Activated naive CD8-positive, alpha-beta T cell treated with anti-CD3 and anti-CD28 coated beads, Interleukin-2, amount 50 U/mL, for 24 hours (primary cell): ENCODE measurements around the gene OR6C68.
"Not testable (repeated sequence)": the region's sequence is repeated elsewhere in the genome, so short reads cannot be mapped to it uniquely, and the experiment has no call there.

Source experiments
- ATAC-seq: fragments of 150-1000 bp; cut with Tn5 transposase; one replicate; pipeline ENCODE4 v1.10.0; 2021
- DNase-seq: peaks from one replicate; pipeline ENCODE4 v3.0.0; 2021
- H3K27ac Mint-ChIP-seq: one replicate; pipeline ENCODE4 v1.8.0; 2021; ENCODE audit warnings: mild to moderate bottlenecking, mixed read lengths
- H3K27me3 Mint-ChIP-seq: one replicate; pipeline ENCODE4 v1.8.0; 2021; ENCODE audit warnings: mixed read lengths
- H3K36me3 Mint-ChIP-seq: one replicate; pipeline ENCODE4 v1.8.0; 2021; ENCODE audit warnings: low read depth, mixed read lengths
- H3K4me1 Mint-ChIP-seq: one replicate; pipeline ENCODE4 v1.8.0; 2021; ENCODE audit warnings: mixed read lengths
- H3K4me3 Mint-ChIP-seq: one replicate; pipeline ENCODE4 v1.8.0; 2021; ENCODE audit warnings: mild to moderate bottlenecking, moderate library complexity, mixed read lengths
- H3K9me3 Mint-ChIP-seq: one replicate; pipeline ENCODE4 v1.8.0; 2021; ENCODE audit warnings: mixed read lengths

OR6C68 gene

GRCh38 chr12:55492078-55492477 is at the start of gene OR6C68:
OR6C68 (plus strand) TSS chr12:55492378; CDS start chr12:55492378, 0 bp downstream.
- H3K4me1 Mint-ChIP-seq: no peaks in the 10 kb centered on the region
- DNase-seq: no peak
- H3K4me3 Mint-ChIP-seq: no peak within 1 kb of the TSS
- no peak for ATAC-seq
- H3K27me3 Mint-ChIP-seq: peaks cover 17% of the 10 kb centered on the region
- no peaks in the 10 kb centered on the region for H3K36me3 Mint-ChIP-seq
- H3K27ac Mint-ChIP-seq: no peak within 1 kb of the TSS
- no peaks in the 10 kb centered on the region for H3K9me3 Mint-ChIP-seq

- Mint-ChIP-seq H3K9me3 (peaks cover 9% of the 10 kb centered on the region), H3K27me3 (peaks cover 9% of the 10 kb centered on the region), H3K36me3 (no peaks in the 10 kb centered on the region), H3K4me1 (no peaks in the 10 kb centered on the region), H3K27ac (no peak within 1 kb of the TSS), H3K4me3 (no peak within 1 kb of the TSS)
- no peak for DNase-seq
- ATAC-seq: no peak
Measured at GRCh38 chr12:55443776-55444175, 48.4 kb upstream of the OR6C68 start, which contains the start of gene OR6C2. OR6C2 (plus strand) TSS chr12:55444076; CDS start chr12:55452214, 8,138 bp downstream.

- Mint-ChIP-seq H3K4me1 (no peaks in the 10 kb centered on the region), H3K9me3 (peaks cover 2% of the 10 kb centered on the region), H3K27ac (no peak overlapping the region), H3K27me3 (peaks cover 6% of the 10 kb centered on the region), H3K4me3 (no peak overlapping the region), H3K36me3 (no peaks in the 10 kb centered on the region)
- ATAC-seq (no peak), DNase-seq (no peak)
Measured at GRCh38 chr12:55445357-55445756, 46.8 kb upstream of the OR6C68 start.

GRCh38 chr12:55446326-55446725 is 45.9 kb upstream of the OR6C68 start:
- H3K9me3 Mint-ChIP-seq: no peaks in the 10 kb centered on the region
- H3K4me1 Mint-ChIP-seq: no peaks in the 10 kb centered on the region
- peaks cover 6% of the 10 kb centered on the region for H3K27me3 Mint-ChIP-seq
- no peak overlapping the region for H3K27ac Mint-ChIP-seq
- no peaks in the 10 kb centered on the region for H3K36me3 Mint-ChIP-seq
- no peak for ATAC-seq
- DNase-seq: no peak
- H3K4me3 Mint-ChIP-seq: no peak overlapping the region

GRCh38 chr12:55448825-55449224 is 43.4 kb upstream of the OR6C68 start:
- H3K4me3 Mint-ChIP-seq: no peak overlapping the region
- H3K4me1 Mint-ChIP-seq: no peaks in the 10 kb centered on the region
- DNase-seq (no peak), ATAC-seq (no peak)
- no peaks in the 10 kb centered on the region for H3K9me3 Mint-ChIP-seq
- peaks cover 9% of the 10 kb centered on the region for H3K27me3 Mint-ChIP-seq
- H3K27ac Mint-ChIP-seq: no peak overlapping the region
- no peaks in the 10 kb centered on the region for H3K36me3 Mint-ChIP-seq

GRCh38 chr12:55464926-55465325 is 27.3 kb upstream of the OR6C68 start:
- not testable (repeated sequence) for H3K27ac Mint-ChIP-seq, DNase-seq, H3K4me1 Mint-ChIP-seq, H3K9me3 Mint-ChIP-seq, H3K36me3 Mint-ChIP-seq, H3K4me3 Mint-ChIP-seq, ATAC-seq
- H3K27me3 Mint-ChIP-seq: peaks cover 26% of the 10 kb centered on the region

GRCh38 chr12:55467836-55468235 is 24.3 kb upstream of the OR6C68 start:
- H3K27ac Mint-ChIP-seq: no peak overlapping the region
- H3K4me3 Mint-ChIP-seq: no peak overlapping the region
- peaks cover 3% of the 10 kb centered on the region for H3K9me3 Mint-ChIP-seq
- no peak for ATAC-seq
- H3K36me3 Mint-ChIP-seq: no peaks in the 10 kb centered on the region
- no peak for DNase-seq
- peaks cover 2% of the 10 kb centered on the region for H3K4me1 Mint-ChIP-seq
- peaks cover 19% of the 10 kb centered on the region for H3K27me3 Mint-ChIP-seq

- no peak overlapping the region for H3K4me3 Mint-ChIP-seq
- H3K27ac Mint-ChIP-seq: no peak overlapping the region
- H3K27me3 Mint-ChIP-seq: peaks cover 17% of the 10 kb centered on the region
- no peaks in the 10 kb centered on the region for H3K9me3 Mint-ChIP-seq
- ATAC-seq: no peak
- DNase-seq: no peak
- H3K4me1 Mint-ChIP-seq: peaks cover 2% of the 10 kb centered on the region
- H3K36me3 Mint-ChIP-seq: no peaks in the 10 kb centered on the region
Measured at GRCh38 chr12:55469291-55469690, 22.9 kb upstream of the OR6C68 start.

- H3K36me3 Mint-ChIP-seq: no peaks in the 10 kb centered on the region
- H3K27ac Mint-ChIP-seq: no peak within 1 kb of the TSS
- peaks cover 17% of the 10 kb centered on the region for H3K27me3 Mint-ChIP-seq
- DNase-seq: no peak
- ATAC-seq: no peak
- H3K9me3 Mint-ChIP-seq: no peaks in the 10 kb centered on the region
- H3K4me1 Mint-ChIP-seq: peaks cover 2% of the 10 kb centered on the region
- no peak within 1 kb of the TSS for H3K4me3 Mint-ChIP-seq
Measured at GRCh38 chr12:55470088-55470829, 21.9 kb upstream of the OR6C68 start, which contains the start of gene OR6C70. OR6C70 (minus strand) TSS chr12:55470138; CDS start chr12:55470138, 0 bp downstream.

GRCh38 chr12:55472264-55472663 is 19.9 kb upstream of the OR6C68 start:
- Mint-ChIP-seq H3K4me3 (no peak overlapping the region), H3K4me1 (no peaks in the 10 kb centered on the region), H3K27me3 (peaks cover 12% of the 10 kb centered on the region), H3K27ac (no peak overlapping the region), H3K36me3 (no peaks in the 10 kb centered on the region), H3K9me3 (no peaks in the 10 kb centered on the region)
- DNase-seq (no peak), ATAC-seq (no peak)

- H3K9me3 Mint-ChIP-seq, ATAC-seq, H3K4me1 Mint-ChIP-seq, H3K4me3 Mint-ChIP-seq, DNase-seq, H3K36me3 Mint-ChIP-seq, H3K27ac Mint-ChIP-seq: not testable (repeated sequence)
- H3K27me3 Mint-ChIP-seq: peaks cover 16% of the 10 kb centered on the region
Measured at GRCh38 chr12:55479136-55479535, 13.0 kb upstream of the OR6C68 start.

- not testable (repeated sequence) for H3K36me3 Mint-ChIP-seq, H3K4me3 Mint-ChIP-seq, H3K4me1 Mint-ChIP-seq, ATAC-seq, H3K9me3 Mint-ChIP-seq, DNase-seq, H3K27ac Mint-ChIP-seq
- H3K27me3 Mint-ChIP-seq: peaks cover 14% of the 10 kb centered on the region
Measured at GRCh38 chr12:55484284-55484683, 7.9 kb upstream of the OR6C68 start.

GRCh38 chr12:55495490-55495889 is 3.3 kb downstream of the OR6C68 start:
- Mint-ChIP-seq H3K9me3 (no peaks in the 10 kb centered on the region), H3K27ac (no peak overlapping the region), H3K4me1 (no peaks in the 10 kb centered on the region), H3K36me3 (no peaks in the 10 kb centered on the region), H3K4me3 (no peak overlapping the region), H3K27me3 (peaks cover 19% of the 10 kb centered on the region)
- DNase-seq (no peak), ATAC-seq (no peak)

- ATAC-seq (no peak), DNase-seq (no peak)
- Mint-ChIP-seq H3K27me3 (peaks cover 8% of the 10 kb centered on the region), H3K36me3 (no peaks in the 10 kb centered on the region), H3K4me3 (no peak overlapping the region), H3K4me1 (no peaks in the 10 kb centered on the region), H3K27ac (no peak overlapping the region), H3K9me3 (no peaks in the 10 kb centered on the region)
Measured at GRCh38 chr12:55499231-55499630, 7.1 kb downstream of the OR6C68 start.

- H3K4me3 Mint-ChIP-seq: no peak overlapping the region
- no peaks in the 10 kb centered on the region for H3K4me1 Mint-ChIP-seq
- no peak overlapping the region for H3K27ac Mint-ChIP-seq
- no peaks in the 10 kb centered on the region for H3K36me3 Mint-ChIP-seq
- DNase-seq: no peak
- peaks cover 8% of the 10 kb centered on the region for H3K27me3 Mint-ChIP-seq
- H3K9me3 Mint-ChIP-seq: no peaks in the 10 kb centered on the region
- ATAC-seq: no peak
Measured at GRCh38 chr12:55499810-55500252, 7.7 kb downstream of the OR6C68 start.
